Stimulated activated CD4-positive, alpha-beta T cell treated with anti-CD3 and anti-CD28 coated beads, Interleukin-4, amount 100 ng/mL, for 1 hour (primary cell): Measurements from ENCODE around the gene SNAP25.

Experiments
- DNase-seq: peaks from one replicate; pipeline ENCODE4 v3.0.0-alpha.2; 2020

SNAP25 gene

GRCh38 chr20:10307359-10307735, 88.7 kb downstream of the SNAP25 start:
- DNase-seq, result no peak

GRCh38 chr20:10308652-10309051, 90.0 kb downstream of the SNAP25 start:
- no peak for DNase-seq

DNA sequence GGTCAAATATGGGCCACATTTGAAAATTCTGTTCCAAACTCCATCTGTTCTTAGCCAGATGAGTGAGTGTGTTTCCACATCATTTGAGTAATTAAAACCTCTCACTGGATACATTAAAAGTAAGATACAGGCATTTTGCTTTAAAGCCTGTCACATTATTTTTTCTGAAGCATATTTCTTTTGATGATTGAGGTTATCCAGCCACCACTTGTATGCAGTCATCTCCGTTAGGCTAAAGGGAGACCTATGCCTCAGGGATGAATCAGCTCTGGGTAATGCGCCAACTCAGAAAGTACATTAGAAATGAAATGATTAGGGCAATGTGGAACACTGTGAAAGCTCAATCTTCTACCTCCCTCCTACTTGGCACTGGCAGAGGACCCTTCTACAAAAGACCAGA, 90.7 kb downstream of the SNAP25 start:
- DNase-seq, result no peak

DNA sequence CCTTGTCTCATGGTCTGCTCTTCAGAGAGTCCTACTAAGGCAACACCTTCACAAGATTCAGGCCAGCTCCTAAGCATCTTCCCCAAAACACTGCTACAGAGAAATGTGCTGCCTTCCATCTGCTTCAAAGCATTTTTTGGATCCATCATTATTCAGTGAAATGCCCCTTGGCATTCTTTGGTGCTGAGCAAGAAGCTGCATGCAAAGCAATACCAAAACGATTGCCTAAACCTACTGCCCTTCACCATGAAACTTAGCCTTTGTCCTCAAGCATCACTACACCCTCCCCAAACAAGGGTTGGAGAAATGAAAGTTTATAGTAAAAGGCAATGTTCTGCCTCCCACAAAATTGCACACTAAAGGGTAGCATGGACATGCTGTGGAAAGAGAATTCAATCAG, 93.5 kb downstream of the SNAP25 start:
- DNase-seq, result no peak

DNA sequence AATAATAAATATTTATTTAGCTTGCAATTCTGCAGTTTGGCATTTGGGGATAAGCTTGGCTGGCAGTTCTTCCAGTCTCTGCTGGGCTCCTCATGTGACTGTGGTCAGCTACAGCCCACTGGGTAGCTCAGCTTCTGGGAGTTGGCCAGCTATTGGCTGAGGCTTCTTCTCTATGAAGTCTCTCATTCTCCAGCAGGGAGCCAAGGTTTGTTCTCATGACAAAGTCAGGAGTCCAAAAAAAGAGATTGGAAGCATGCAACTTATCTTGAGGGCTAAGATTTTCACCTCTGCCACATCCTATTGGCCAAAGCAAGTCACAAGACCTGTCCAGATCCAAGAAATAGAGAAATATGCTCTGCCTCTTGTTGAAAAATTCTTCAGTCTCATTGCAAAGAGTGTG, 94.6 kb downstream of the SNAP25 start:
- no peak for DNase-seq

- no peak for DNase-seq
These were observed 95.1 kb downstream of the SNAP25 start for GRCh38 chr20:10313701-10314100.

DNA sequence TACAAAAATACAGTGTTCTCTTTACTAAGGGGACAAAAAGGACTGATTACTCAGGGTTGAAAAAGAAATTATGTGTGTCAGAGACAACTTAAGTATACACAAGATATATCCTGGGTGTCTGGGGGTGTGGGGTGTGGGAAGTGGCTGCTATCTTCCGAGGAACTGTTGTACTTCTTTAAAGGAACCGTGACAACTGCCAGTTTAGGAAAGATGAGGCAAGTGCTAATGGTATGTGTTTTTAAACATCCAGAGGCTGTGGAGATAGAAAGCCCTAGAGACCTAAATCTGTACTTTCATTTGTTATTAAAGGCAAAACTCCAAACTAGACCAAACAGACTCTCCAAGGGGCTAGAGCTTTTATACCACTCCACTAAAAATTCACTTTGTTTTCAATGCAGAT, 95.6 kb downstream of the SNAP25 start:
- DNase-seq, result no peak

DNA sequence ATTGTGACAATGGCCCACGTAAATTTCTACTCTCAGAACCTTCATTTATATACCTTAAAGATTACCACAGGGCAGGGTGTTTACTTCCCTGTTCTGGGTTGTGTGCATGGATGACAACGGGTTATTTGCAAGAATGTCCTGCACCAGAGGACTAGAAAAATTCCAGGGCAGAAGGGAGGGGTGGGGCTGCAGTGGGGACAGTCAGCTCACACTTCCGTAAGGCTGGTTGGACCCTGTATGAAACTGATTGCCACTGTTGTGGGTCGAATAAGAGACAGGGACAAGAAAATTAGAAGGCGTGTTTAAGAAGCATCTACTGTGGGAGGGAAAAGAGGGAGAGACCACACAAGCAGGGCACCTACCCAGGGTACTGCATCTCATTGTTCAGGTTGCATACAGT, 96.5 kb downstream of the SNAP25 start:
- no peak for DNase-seq

DNA sequence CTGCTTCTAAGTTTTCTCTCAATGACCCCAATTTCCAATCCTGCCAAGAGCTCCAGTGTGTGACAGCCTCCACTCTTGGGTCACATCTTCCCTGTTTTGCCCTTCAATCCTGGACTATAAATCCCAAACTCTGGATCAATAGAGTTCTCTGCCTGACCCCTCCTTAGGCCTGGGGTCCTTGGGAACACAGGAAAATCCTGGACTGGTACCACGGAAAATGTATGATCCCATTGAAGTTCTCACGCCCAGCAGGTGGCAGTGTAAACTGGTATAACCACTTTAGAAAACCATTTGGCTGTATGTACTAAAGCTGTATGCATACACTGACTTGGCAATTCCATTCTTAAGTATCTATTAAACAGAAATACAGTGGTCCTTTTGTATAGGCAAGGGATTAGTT, 98.0 kb downstream of the SNAP25 start:
- DNase-seq, result no peak

- no peak for DNase-seq
These were observed 99.8 kb downstream of the SNAP25 start for GRCh38 chr20:10318291-10319024.

- no peak for DNase-seq
These were observed 101.2 kb downstream of the SNAP25 start for GRCh38 chr20:10319855-10320254.

- no peak for DNase-seq
These were observed 102.6 kb downstream of the SNAP25 start for GRCh38 chr20:10321138-10321717.

GRCh38 chr20:10322073-10323012, 103.7 kb downstream of the SNAP25 start:
- DNase-seq, result no peak

- DNase-seq, result no peak
These were observed 105.1 kb downstream of the SNAP25 start for GRCh38 chr20:10323729-10324128.

- no peak for DNase-seq
These were observed 105.7 kb downstream of the SNAP25 start for GRCh38 chr20:10324198-10324847.

DNA sequence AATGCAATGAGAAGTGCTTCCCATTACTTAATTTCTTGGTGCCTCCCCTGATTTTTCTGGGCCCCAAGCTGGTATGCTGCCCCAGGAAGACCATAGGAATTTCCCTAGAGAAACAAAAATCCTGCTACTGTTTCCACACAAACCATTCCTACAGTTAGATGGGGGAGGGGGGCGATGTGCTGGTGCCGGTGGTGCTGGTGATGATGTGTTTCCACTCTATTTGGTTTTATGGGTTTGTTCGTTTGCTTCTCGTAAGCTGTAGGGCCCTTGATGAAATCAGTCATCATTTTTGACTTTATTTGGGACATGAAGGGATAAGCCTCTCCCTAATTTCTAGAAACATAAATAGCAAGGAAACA, 110.2 kb downstream of the SNAP25 start:
- no peak for DNase-seq

DNA sequence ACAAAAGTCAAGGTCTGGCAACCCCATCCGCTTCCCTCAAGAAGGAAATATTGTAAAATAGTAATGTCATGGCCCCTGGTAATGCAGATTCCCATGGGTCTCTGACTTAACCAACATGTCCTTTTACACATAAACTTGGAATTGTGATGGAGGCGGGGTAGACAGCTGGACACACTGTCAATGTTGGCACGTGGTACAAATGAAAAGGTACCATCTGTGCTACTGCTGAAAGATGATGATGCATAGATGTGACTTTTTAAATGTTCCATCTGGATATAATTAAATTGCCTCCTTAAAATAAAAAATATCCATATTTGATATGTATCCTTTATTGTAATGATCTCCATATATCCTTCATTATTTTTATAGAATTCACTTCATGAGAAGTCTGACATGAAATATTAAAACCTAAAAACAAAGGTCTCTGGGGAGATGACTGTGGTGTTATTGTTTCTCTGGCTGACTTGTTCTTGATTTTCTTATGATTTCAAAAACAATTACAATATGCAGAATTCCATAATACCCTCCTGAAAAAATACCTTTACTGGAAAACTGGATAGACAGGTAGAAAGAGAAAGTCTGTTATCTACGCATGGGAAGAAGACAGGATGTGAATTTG, 110.9 kb downstream of the SNAP25 start:
- no peak for DNase-seq

DNA sequence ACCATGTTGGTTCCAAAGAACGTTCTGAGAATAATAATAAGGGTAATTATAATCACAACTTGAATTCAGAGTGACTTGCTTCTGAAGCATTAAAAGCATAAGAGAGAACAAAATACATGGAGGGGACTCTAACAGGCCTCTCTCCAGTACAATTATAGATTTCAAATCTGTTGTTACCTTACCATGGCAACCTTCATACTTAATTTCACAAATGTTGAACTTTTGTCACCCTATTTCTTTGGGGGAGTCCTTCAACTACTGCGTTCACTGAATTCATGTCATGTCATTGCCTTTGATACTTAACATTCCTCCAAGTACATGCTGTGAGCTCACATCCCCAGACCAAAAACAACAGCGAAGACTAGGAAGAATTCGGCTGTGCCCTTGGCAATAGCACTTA, 111.4 kb downstream of the SNAP25 start:
- DNase-seq, result no peak

DNA sequence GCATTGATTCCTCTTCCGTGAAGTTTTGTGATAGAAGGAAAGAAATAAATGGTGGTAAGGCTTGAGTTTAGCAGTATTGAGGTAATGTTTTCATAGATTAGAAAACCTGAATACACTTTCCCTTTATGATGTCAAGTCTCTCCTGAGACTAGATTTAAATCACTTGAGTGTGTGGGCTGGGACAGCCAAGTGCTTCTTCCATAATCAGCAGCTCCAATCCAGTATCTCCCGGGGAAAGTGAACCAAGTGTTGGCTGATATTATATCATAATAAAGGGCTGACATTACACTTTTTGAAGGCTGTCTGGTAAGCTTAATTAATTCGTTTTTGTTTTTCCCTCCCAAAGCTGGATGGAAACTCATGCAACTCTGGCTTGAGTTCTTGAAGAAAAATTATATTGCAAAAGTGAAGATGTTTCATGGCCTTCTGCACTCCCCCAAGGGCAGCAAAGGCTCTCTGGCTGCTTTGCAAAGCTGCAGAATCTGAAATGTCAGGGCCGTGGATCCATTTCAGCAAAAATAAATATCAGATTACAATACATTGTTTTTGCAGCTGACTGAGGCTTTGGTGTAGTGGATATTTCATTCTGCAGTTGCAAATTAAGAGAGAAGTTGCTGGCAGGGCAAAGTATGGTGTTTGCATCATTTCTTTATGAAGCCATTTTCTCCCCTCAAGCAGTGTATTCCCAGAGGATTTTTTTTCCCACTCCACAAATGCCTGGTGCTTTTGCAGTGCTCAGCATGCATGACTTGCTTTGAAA, 114.2 kb downstream of the SNAP25 start:
- DNase-seq, result no peak

DNA sequence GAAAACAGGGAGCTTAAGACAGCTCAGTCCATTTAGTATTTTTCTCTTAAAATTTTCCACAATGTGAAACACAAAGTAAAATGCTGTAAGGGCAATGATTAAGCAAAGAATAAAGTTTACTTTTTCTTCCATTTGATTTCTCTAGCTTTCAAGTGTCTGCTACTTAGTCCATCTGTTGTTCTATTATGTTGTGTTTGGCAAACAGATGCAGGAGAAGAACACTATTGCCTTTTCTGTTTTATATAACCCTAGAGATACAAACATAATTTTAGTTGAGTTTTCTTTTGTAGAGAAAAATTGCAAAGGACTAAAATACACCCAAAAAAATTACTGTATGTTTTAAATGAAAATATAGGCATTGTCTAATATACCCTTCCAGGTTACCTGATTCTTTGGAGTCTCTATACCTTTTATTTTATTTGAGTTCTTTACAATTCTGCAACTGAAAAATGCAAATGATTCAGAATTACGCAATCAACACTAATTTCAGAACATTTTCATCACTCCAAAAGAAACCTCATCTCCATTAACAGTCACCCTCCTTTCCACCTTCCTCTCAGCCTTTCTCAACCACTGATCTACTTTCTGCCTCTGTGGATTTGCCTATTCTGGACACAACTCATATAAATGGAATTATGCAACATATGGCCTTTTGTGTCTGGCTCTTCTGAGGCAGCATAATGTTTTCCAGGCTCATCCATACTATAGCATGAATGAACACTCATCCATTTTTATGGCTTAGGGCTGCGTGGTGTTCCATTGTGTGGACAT, 118.5 kb downstream of the SNAP25 start:
- no peak for DNase-seq

DNA sequence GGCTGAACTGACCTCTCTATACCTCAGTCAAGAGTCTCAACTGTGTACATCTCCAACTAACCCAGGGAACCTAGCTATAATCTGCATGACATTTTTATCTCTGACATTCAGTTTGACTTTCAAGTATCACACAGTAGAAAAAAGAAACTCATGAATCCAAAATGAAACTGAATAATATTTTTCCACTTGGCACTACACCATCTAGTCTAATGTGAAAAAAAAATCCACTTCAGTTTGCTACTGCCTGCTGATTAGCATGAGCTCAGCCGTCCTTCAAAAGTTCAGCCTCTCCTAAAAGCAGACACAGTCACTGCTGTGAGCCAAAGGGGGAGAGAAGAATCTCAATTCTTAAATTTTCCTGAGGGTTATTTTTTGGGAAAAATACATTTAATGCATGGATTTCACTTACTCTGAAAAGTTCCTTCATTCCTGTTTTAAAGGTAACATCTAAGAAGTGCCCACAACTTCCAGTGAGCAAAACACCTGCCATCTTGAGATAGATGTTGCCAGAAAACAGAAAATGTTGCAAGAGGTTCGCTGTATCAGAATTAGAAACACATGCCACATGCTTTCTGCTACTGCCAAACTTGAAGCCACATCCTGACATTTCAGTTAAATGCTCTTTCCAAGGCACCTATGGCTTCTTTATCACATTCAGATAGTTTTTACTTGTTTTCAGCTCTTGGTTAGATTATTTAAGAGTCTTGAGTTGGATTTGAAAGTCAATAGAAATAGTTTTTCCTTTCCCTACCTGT, 120.0 kb downstream of the SNAP25 start:
- DNase-seq, result no peak
